Smooth muscle cell (in vitro differentiated cells): ENCODE data around the gene ITGA2B. TPM values are rescaled to one million over a fixed set of nuclear protein-coding genes. Genes with fewer than 3 reads are reported as not detected.
A peak's percentile ranks its signal among the peaks of the same experiment; 100 is the strongest.

Experiments
- DNase-seq: peaks from one replicate; lab custom pipeline; 2025; ENCODE audit not compliant: unreplicated experiment; lab: John Stamatoyannopoulos, UW
- H2AFZ ChIP-seq: fragments of 200-600 bp; sonication (generic); 2 replicates; pipeline ENCODE4 v1.6.0; 2016; ENCODE audit warnings: antibody characterized with exemption, low read depth, mild to moderate bottlenecking
- H3F3A ChIP-seq: fragments of 200-600 bp; sonication (generic); 2 replicates; pipeline ENCODE4 v1.6.0; 2017; ENCODE audit warnings: antibody characterized with exemption, low read depth
- H3K27ac ChIP-seq: fragments of 200-600 bp; sonication (generic); 2 replicates; pipeline ENCODE4 v1.5.1; 2016; ENCODE audit warnings: low read depth, mild to moderate bottlenecking
- H3K27me3 ChIP-seq: fragments of 200-600 bp; sonication (generic); 2 replicates; pipeline ENCODE4 v1.6.1; 2016; ENCODE audit warnings: low read depth, mild to moderate bottlenecking
- H3K36me3 ChIP-seq: fragments of 200-600 bp; sonication (generic); 2 replicates; pipeline ENCODE4 v1.5.1; 2016; ENCODE audit warnings: low read depth
- H3K4me1 ChIP-seq: fragments of 200-600 bp; sonication (generic); 2 replicates; pipeline ENCODE4 v1.5.1; 2016; ENCODE audit warnings: low read depth
- H3K4me2 ChIP-seq: fragments of 200-600 bp; sonication (generic); 2 replicates; pipeline ENCODE4 v1.6.0; 2016; ENCODE audit warnings: mild to moderate bottlenecking
- H3K4me3 ChIP-seq: fragments of 200-600 bp; sonication (generic); 2 replicates; pipeline ENCODE4 v1.5.1; 2016; ENCODE audit warnings: mild to moderate bottlenecking
- H3K79me2 ChIP-seq: fragments of 200-600 bp; sonication (generic); 2 replicates; pipeline ENCODE4 v1.6.0; 2016; ENCODE audit warnings: low read depth, mild to moderate bottlenecking
- H3K9ac ChIP-seq: fragments of 200-600 bp; sonication (generic); 2 replicates; pipeline ENCODE4 v1.6.0; 2016; ENCODE audit warnings: low read depth
- H3K9me3 ChIP-seq: fragments of 200-600 bp; sonication (generic); replicated peaks from 2 replicates; pipeline ENCODE4 v1.5.1; 2016; ENCODE audit warnings: low read depth
- H4K20me1 ChIP-seq: fragments of 200-600 bp; sonication (generic); 2 replicates; pipeline ENCODE4 v1.6.0; 2016; ENCODE audit warnings: low read depth
- WGBS: methylation state at CpG from one replicate; pipeline ENCODE4 v1.1.7; 2016; ENCODE audit warnings: low lambda C conversion rate; 5-methylcytosine and 5-hydroxymethylcytosine counted together
- polyA plus RNA-seq: library from polyadenylated mRNA; unstranded; fragments of >200 nt; fragmentation: Nextera tagmentation; extraction: Ambion mirVana; gene quantifications from 2 replicates; pipeline ENCODE4 v1.2.1, GENCODE V29; 2016
- total RNA-seq: library from RNA; depleted of rRNA; stranded (reverse); fragments of >200 nt; gene quantifications from 2 replicates; pipeline ENCODE4 v1.2.3, GENCODE V29; 2014
- TF ChIP-seq, protein P1 (sequence below): fragments of 200-600 bp; sonication (generic); IDR thresholded peaks from 2 replicates; pipeline ENCODE4 v1.5.1; 2017; ENCODE audit warnings: borderline replicate concordance, mild to moderate bottlenecking, antibody characterized with exemption; ENCODE audit not compliant: insufficient read depth, poor library complexity, severe bottlenecking

Gene ITGA2B
- total and polyA plus RNA-seq, 2 experiments from 2014 or later: 2.1 to 4.0 TPM

DNA sequence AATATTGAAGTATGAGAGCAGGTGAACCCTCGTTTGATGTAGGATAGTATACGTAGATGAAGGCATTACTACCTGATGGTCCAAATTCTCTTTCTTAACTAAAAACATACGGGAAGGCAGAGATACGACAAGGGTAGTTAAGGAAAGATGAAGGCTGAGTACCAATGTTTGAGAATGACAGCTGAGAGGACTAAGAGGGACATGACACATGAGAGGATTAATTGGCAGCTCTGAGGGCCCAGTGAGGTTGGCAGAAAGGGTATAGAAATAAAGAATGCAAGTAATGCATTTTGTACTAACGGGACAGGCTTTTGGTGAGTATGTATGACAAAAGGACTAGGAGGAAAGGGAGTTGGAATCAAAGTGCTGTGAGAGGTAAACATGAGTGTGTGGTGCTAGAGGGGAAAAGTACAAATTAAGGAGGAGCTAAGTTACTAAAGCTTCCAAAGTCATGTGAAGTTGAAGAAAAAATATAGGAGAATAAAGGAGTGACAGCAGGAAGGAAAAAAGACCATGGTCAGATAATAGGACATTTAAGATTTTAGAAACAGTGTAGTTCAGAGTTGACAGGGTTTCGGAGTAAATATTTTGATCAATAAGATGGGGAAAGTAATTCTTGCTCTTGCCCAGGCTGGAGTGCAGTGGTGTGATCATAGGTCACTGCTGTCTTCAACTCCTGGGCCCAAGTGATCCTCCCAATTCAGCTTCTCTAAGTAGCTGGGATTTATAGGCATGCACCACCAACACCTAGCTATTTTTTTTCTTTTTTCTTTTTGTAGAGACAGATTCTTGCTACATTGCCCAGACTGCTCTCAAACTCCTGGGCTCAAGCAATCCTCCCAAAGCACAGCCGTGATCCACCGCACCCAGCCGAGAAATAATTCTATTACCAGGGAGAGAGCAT lies 43.1 kb upstream of the ITGA2B start:
- peaks cover 22% of the 10 kb centered on the region for H4K20me1 ChIP-seq
- H3F3A ChIP-seq: no peaks in the 10 kb centered on the region
- H2AFZ ChIP-seq: no peak overlapping the region
- H3K4me3 ChIP-seq: no peak overlapping the region
- H3K79me2 ChIP-seq: peaks cover 10% of the 10 kb centered on the region
- H3K4me1 ChIP-seq: no peaks in the 10 kb centered on the region
- H3K36me3 ChIP-seq: peaks cover 10% of the 10 kb centered on the region
- TF ChIP-seq, protein P1, sequence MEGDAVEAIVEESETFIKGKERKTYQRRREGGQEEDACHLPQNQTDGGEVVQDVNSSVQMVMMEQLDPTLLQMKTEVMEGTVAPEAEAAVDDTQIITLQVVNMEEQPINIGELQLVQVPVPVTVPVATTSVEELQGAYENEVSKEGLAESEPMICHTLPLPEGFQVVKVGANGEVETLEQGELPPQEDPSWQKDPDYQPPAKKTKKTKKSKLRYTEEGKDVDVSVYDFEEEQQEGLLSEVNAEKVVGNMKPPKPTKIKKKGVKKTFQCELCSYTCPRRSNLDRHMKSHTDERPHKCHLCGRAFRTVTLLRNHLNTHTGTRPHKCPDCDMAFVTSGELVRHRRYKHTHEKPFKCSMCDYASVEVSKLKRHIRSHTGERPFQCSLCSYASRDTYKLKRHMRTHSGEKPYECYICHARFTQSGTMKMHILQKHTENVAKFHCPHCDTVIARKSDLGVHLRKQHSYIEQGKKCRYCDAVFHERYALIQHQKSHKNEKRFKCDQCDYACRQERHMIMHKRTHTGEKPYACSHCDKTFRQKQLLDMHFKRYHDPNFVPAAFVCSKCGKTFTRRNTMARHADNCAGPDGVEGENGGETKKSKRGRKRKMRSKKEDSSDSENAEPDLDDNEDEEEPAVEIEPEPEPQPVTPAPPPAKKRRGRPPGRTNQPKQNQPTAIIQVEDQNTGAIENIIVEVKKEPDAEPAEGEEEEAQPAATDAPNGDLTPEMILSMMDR: no peak
- no peak overlapping the region for H3K4me2 ChIP-seq
- DNase-seq: no peak
- 93% methylated on average over 9 of the region's 9 CpGs for WGBS
- no peaks in the 10 kb centered on the region for H3K27me3 ChIP-seq
- no peak overlapping the region for H3K9ac ChIP-seq
- no peak overlapping the region for H3K27ac ChIP-seq
- H3K9me3 ChIP-seq: no peaks in the 10 kb centered on the region

DNA sequence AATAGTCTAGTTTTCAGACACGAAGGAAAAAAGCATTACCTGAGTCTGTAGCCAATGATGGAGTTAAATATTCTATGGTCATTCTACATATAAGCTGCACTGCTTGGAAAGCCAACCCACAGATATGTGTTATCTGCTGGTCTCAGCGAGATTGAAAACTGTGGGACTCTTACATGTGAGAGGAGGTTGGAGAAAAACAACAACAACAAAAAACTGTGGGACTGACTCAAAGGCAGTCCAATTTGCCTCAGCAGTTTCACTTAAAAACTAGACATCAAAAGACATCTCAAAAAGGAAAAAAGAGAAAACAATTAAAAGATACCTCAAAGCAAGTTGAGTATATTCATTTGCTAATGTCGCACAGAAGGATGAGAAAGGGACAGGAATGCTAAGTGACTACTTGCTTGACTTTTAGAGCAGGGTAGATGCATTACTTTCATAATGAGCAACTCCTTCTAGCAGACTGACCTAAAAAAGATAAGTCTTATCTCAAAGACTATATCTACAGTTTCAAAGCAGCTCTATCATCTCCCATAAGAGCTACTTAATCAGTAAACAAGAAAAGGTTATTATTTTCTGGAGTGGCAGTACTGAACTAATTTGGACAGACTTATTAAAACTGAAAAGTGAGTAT lies 35.5 kb upstream of the ITGA2B start:
- Histone ChIP-seq H2AFZ (no peak overlapping the region), H3K27me3 (no peaks in the 10 kb centered on the region), H3K27ac (no peak overlapping the region), H4K20me1 (peaks cover 38% of the 10 kb centered on the region), H3K36me3 (peaks cover 13% of the 10 kb centered on the region), H3K79me2 (peaks cover 3% of the 10 kb centered on the region), H3F3A (no peaks in the 10 kb centered on the region), H3K4me1 (no peaks in the 10 kb centered on the region), H3K9ac (no peak overlapping the region), H3K9me3 (no peaks in the 10 kb centered on the region), H3K4me2 (no peak overlapping the region), H3K4me3 (no peak overlapping the region)
- TF ChIP-seq, protein P1: no peak
- no peak for DNase-seq
- WGBS: 76% methylated on average over 3 of the region's 3 CpGs

DNA sequence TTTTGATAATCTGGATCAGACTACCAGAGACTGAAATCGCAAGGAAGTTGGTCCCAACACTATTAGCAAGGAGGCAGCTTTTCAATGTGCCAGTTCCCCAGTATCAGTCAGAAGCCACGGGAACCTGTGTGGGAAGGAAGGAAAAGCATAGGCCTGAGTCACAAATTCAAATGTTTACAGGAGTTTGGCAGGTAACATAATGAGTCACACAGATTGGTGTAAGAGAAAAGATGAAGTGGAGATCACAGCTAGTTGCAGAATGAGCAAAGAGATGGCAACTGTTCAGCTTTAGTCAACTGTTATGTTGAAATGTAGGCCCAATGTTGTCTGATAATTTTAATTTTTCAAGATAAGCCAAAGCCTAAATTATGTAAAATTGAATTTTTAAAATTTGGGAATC lies 28.1 kb upstream of the ITGA2B start:
- Histone ChIP-seq H3K79me2 (no peaks in the 10 kb centered on the region), H3K27me3 (no peaks in the 10 kb centered on the region), H3K9ac (no peak overlapping the region), H3K4me3 (no peak overlapping the region), H2AFZ (no peak overlapping the region), H3K4me1 (no peaks in the 10 kb centered on the region), H3K9me3 (no peaks in the 10 kb centered on the region), H3K27ac (peak overlapping the region; percentile 62), H3K36me3 (peaks cover 7% of the 10 kb centered on the region), H3K4me2 (no peak overlapping the region), H3F3A (no peaks in the 10 kb centered on the region), H4K20me1 (peaks cover 9% of the 10 kb centered on the region)
- 81% methylated on average over 2 of the region's 2 CpGs for WGBS
- no peak for DNase-seq
- TF ChIP-seq, protein P1: no peak
